Adrenal gland (tissue), 12 donors: Measurements from ENCODE around the gene TNRC6B. TPM values are rescaled to one million over a fixed set of nuclear protein-coding genes. Genes with fewer than 3 reads are reported as not detected.
A peak's percentile ranks its signal among the peaks of the same experiment; 100 is the strongest.
"Not testable (repeated sequence)": the region's sequence is repeated elsewhere in the genome, so short reads cannot be mapped to it uniquely, and the experiment has no call there.

Experiments
- DNase-seq, 7 donors: peaks; one replicate each; pipeline ENCODE4 v3.0.0-alpha.2; 2019 to 2020
- H3K27ac ChIP-seq, 5 donors: fragments of 200-600 bp; sonication (generic) in 4 of 5; 1 replicate in 3 of 5; 2 replicates in 2 of 5; pipeline versions ENCODE4 v1.5.1 to v1.8.0; 2016 to 2020; ENCODE audit warnings: mild to moderate bottlenecking in 1 of 5
- H3K27me3 ChIP-seq: fragments of 200-600 bp; 2 replicates; pipeline ENCODE4 v1.8.0; 2021
- H3K36me3 ChIP-seq, 2 donors: fragments of 200-600 bp; replicated peaks in 1 of 2; 1 replicate in 1 of 2; 2 replicates in 1 of 2; pipeline versions ENCODE4 v1.5.1 to v1.8.0; 2018 to 2022
- H3K4me1 ChIP-seq, 2 donors: fragments of 200-600 bp; replicated peaks in 1 of 2; 1 replicate in 1 of 2; 2 replicates in 1 of 2; pipeline versions ENCODE4 v1.5.1 to v1.8.0; 2018 to 2021
- H3K4me3 ChIP-seq, 4 donors: fragments of 200-600 bp; sonication (generic) in 3 of 4; one replicate each; pipeline ENCODE4 v1.5.1; 2016 to 2018
- H3K9me3 ChIP-seq, 3 donors: fragments of 200-600 bp; sonication (generic) in 1 of 3; replicated peaks in 1 of 3; 1 replicate in 2 of 3; 2 replicates in 1 of 3; pipeline versions ENCODE4 v1.5.1 to v1.8.0; 2016 to 2021
- CTCF ChIP-seq, 6 experiments: fragments of 450-650 bp in 4 of 6; fragments of 200-600 bp in 2 of 6; sonication (generic) in 1 of 6; IDR thresholded peaks; 1 replicate in 5 of 6; 2 replicates in 1 of 6; pipeline versions ENCODE4 v1.5.1 to v1.8.0; 2016 to 2021; ENCODE audit warnings: antibody characterized with exemption in 6 of 6, mild to moderate bottlenecking in 2 of 6, moderate library complexity in 1 of 6
- POLR2A ChIP-seq, 2 donors: fragments of 450-650 bp; IDR thresholded peaks; one replicate each; pipeline ENCODE4 v1.6.1; 2017; ENCODE audit warnings: antibody characterized with exemption in 2 of 2, mild to moderate bottlenecking in 2 of 2, moderate library complexity in 1 of 2
- WGBS, 4 donors: extraction: QIAGEN DNeasy Blood & Tissue Kit in 2 of 4; methylation state at CpG; one replicate each; pipeline versions ENCODE4 v1.1.5 to v1.1.7; 2013 to 2017; 5-methylcytosine and 5-hydroxymethylcytosine counted together
- intact Hi-C, 2 donors: fragments of 100-400 bp; cut with DNase I; formaldehyde crosslinking; loops; one replicate each; pipeline versions ENCODE4 v1.14.1 to v1.15.0; 2022 to 2023
- polyA plus RNA-seq, 3 donors: library from polyadenylated mRNA; stranded (reverse); fragments of 200-250 nt in 2 of 3; fragments of 350-450 nt in 1 of 3; fragmentation: Illumina TruSeq in 1 of 3; extraction: RNeasy Lipid Tissue Mini Kit (QIAGEN cat#74804) in 1 of 3; gene quantifications; one replicate each; pipeline ENCODE4 v1.2.3, GENCODE V29; 2013 to 2014
- total RNA-seq, 9 donors: library from RNA; depleted of rRNA in 4 of 9; stranded (reverse); fragments of >200 nt in 4 of 9; fragments of 120-200 nt in 1 of 9; fragmentation: NEBNext Ultra II Directional in 1 of 9; extraction: Animal tissue kit (Norgen Biotek cat#: 25700) in 1 of 9; gene quantifications; one replicate each; pipeline versions ENCODE4 v1.1.0 to v1.2.4, GENCODE V29; 2013 to 2023
- donor health status: healthy with polysubstance abuse.
- donor health status: Bipolar disorder and iron deficiency.
- donor health status: DM: yes; HTN: yes; CAD: no.
- donor health status: DM: no; HTN: no; CAD: no.
- donor health status: DM: no; HTN: no; CAD: no.
- donor health status: DM: yes; HTN: yes; CAD: no.

The TNRC6B gene
- total and polyA plus RNA-seq, 12 donors = 2.8 to 57.6 (median 32.8) TPM

- Histone ChIP-seq H3K4me1 (peaks cover 32 to 66% of the 10 kb centered on the region in 2 donors), H3K27me3 (no peaks in the 10 kb centered on the region)
- intact Hi-C loops = no loop called here
Observed at GRCh38 chr22:40183029-40183581, 5.4 kb downstream of the TNRC6B start.

GRCh38 chr22:40183603-40184002, 5.9 kb downstream of the TNRC6B start:
- 77 to 80% (median 78%) methylated on average over 13 of the region's 13 CpGs for WGBS, 4 donors
- H3K9me3 ChIP-seq, DNase-seq, H3K27me3 ChIP-seq, H3K36me3 ChIP-seq, intact Hi-C loops, H3K4me3 ChIP-seq: not testable (repeated sequence)
- peak overlapping the region in 1 of 5 donors; percentile 62 for H3K27ac ChIP-seq
- peaks cover 32 to 66% of the 10 kb centered on the region in 2 donors for H3K4me1 ChIP-seq

More at GRCh38 chr22:40183029-40183581, 5.4 kb downstream of the TNRC6B start:
- WGBS, 4 donors = 29 to 42% (median 35%) methylated on average over 9 of the region's 9 CpGs
- Histone ChIP-seq H3K27ac (peak overlapping the region in 2 of 5 donors; percentile 62 to 65), H3K9me3 (no peaks in the 10 kb centered on the region), H3K4me3 (no peak overlapping the region), H3K36me3 (no peaks in the 10 kb centered on the region)
- TF ChIP-seq POLR2A (IDR thresholded peaks at IDR 0.05) (no peak), CTCF (IDR thresholded peaks at IDR 0.05) (no peak)
- DNase-seq = peak in 1 of 7 donors; percentile 16

- intact Hi-C loops = no loop called here
- no peak for DNase-seq
- Histone ChIP-seq H3K27me3 (no peaks in the 10 kb centered on the region), H3K27ac (no peak overlapping the region), H3K4me3 (no peak overlapping the region), H3K4me1 (peaks cover 30 to 52% of the 10 kb centered on the region in 2 donors), H3K36me3 (no peaks in the 10 kb centered on the region), H3K9me3 (no peaks in the 10 kb centered on the region)
- TF ChIP-seq CTCF (IDR thresholded peaks at IDR 0.05) (no peak), POLR2A (IDR thresholded peaks at IDR 0.05) (no peak)
- WGBS, 4 donors = 85 to 89% (median 87%) methylated on average over 7 of the region's 7 CpGs
Observed at GRCh38 chr22:40187389-40187788, 9.7 kb downstream of the TNRC6B start.

- Histone ChIP-seq H3K4me3 (no peak overlapping the region), H3K4me1 (peaks cover 29 to 45% of the 10 kb centered on the region in 2 donors), H3K27ac (peak overlapping the region in 4 of 5 donors; percentile 1 to 54 (median 26)), H3K9me3 (no peaks in the 10 kb centered on the region), H3K27me3 (no peaks in the 10 kb centered on the region), H3K36me3 (no peaks in the 10 kb centered on the region)
- DNase-seq = no peak
- intact Hi-C loops = no loop called here
- no peak for TF ChIP-seq CTCF (IDR thresholded peaks at IDR 0.05)
- TF ChIP-seq POLR2A (IDR thresholded peaks at IDR 0.05) = no peak
- WGBS, 4 donors = 36 to 50% (median 42%) methylated on average over 1 of the region's 1 CpG
Observed at GRCh38 chr22:40189997-40190396, 12.3 kb downstream of the TNRC6B start.

GRCh38 chr22:40190501-40190900, 12.8 kb downstream of the TNRC6B start:
- H3K4me1 ChIP-seq = peaks cover 25 to 40% of the 10 kb centered on the region in 2 donors
- WGBS, 4 donors = 30 to 52% (median 38%) methylated on average over 2 of the region's 2 CpGs

More at GRCh38 chr22:40190501-40190900, 12.8 kb downstream of the TNRC6B start:
- peak overlapping the region in 4 of 5 donors; percentile 1 to 54 (median 26) for H3K27ac ChIP-seq
- no peaks in the 10 kb centered on the region for H3K36me3 ChIP-seq
- TF ChIP-seq CTCF (IDR thresholded peaks at IDR 0.05) (no peak), POLR2A (IDR thresholded peaks at IDR 0.05) (no peak)
- no peaks in the 10 kb centered on the region for H3K27me3 ChIP-seq
- intact Hi-C loops = no loop called here
- no peak overlapping the region for H3K4me3 ChIP-seq
- H3K9me3 ChIP-seq = no peaks in the 10 kb centered on the region
- peak in 4 of 7 donors; percentile 45 to 61 (median 54) for DNase-seq
